Breast epithelium (tissue), 3 donors: ENCODE results near the gene PSMB11.
"Not testable (repeated sequence)": the region's sequence is repeated elsewhere in the genome, so short reads cannot be mapped to it uniquely, and the experiment has no call there.

Source experiments
- CTCF ChIP-seq, 3 donors: fragments of 450-650 bp; IDR thresholded peaks; one replicate each; pipeline ENCODE4 v1.5.1; 2016 to 2017; ENCODE audit warnings: antibody characterized with exemption in 3 of 3, mild to moderate bottlenecking in 3 of 3, moderate library complexity in 3 of 3
- POLR2A ChIP-seq: fragments of 450-650 bp; IDR thresholded peaks from one replicate; pipeline ENCODE4 v1.6.1; 2016; ENCODE audit warnings: antibody characterized with exemption, mild to moderate bottlenecking, moderate library complexity

- TF ChIP-seq CTCF (IDR thresholded peaks at IDR 0.05); POLR2A: not testable (repeated sequence)
Measured at GRCh38 chr14:23004274-23004673, 37.7 kb upstream of the PSMB11 start.
